Mucosa of gallbladder (tissue), 1 donor: ENCODE measurements around the gene MYOF. TPM values are rescaled to one million over a fixed set of nuclear protein-coding genes. Genes with fewer than 3 reads are reported as not detected.

ENCODE experiments used
- DNase-seq: peaks from one replicate; pipeline ENCODE4 v3.0.0-alpha.2; 2020; ENCODE audit warnings: low spot score
- total RNA-seq: library from RNA; stranded (reverse); gene quantifications from one replicate; pipeline ENCODE4 v1.2.1, GENCODE V29; 2021
- donor health status: DM: no; HTN: no; CAD: no.

Gene MYOF
- total RNA-seq = 99.3 TPM

GRCh38 chr10:93482145-93482834 lies at the start of gene MYOF:
TSS of gene MYOF (minus strand) at chr10:93482334. CDS start at chr10:93482194, 140 bp downstream.
- peak; percentile 76 for DNase-seq

DNA sequence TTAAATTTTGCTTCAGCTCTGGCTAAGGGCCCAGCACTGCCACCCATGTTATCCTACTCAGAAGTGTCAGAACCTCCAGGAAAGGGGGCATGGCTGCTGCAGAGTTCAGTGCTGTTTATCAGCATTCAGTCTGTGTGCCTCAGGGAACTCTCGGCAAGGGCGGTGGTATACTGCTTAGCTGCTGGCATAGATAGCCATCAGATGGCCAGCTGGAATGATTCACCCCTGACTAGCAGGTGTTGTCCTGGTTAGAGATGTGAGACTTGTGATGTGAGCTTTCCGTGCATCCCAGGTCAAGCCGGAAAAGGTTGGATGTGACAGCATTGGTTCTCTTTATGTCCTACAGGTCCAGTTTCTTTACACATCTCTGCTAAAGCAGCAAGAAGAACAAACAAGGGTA lies 36.4 kb upstream of the MYOF start:
- DNase-seq = no peak

GRCh38 chr10:93516006-93516380 lies 33.9 kb upstream of the MYOF start:
- DNase-seq = no peak

DNA sequence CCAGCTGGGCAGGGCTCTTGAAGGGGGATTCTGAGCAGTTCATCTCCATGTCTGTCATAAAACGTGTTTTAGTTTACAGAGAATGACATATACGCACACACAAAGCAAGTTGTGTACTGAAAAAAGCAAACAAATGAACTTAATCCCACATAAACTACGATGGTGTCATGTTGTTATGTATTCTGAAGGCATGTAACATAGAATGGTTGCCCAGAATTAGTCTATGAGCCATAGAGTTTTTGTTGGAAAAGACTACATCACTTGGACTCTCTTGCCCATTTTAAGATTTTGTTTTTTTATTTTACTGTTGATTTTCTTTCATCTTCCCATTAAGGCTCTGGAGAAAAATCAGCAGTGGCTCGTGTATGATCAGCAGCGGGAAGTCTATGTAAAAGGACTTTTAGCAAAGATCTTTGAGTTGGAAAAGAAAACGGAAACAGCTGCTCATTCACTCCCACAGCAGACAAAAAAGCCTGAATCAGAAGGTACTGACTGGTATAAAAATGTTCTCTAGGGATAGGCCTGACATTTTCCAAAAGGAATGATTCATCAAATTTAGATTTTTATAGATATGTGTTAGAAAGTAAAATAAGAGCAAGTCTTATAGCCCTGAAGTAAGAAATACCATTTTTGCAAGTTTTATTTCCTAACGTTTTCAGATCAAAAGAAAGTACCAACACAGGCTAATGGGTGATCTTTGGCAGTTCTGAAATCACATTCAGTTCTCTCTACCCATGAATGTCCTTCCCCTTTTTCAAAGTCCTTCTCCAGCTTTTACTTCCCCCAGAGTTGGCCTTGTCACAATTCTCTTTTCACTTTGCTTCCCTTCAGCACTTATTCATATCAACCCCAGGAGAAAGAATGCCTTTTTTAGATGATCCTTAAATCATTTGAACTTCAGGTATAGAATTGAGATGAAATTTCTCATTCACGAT lies 33.2 kb upstream of the MYOF start:
- DNase-seq = no peak

- DNase-seq = no peak
Measured at GRCh38 chr10:93514521-93514920, 32.4 kb upstream of the MYOF start.

DNA sequence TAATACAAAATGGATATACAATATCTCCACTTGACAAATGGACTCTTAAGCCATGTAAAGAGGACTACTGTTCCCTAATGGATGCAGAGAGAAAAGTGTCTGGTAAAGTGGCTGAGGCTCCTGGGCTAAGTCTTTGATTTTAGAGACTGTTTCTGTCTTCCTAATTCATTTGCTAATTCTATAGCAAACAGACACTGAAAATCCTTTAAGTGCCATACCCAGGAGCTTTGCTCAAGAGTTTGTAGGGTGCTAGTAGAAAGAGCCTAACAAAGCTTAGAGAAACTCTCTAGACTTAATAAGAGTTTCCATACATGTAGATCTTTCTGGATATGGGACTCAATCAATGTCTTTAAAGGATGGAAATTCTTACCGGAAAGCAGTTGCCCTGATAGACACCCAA lies 31.0 kb upstream of the MYOF start:
- DNase-seq = no peak

DNA sequence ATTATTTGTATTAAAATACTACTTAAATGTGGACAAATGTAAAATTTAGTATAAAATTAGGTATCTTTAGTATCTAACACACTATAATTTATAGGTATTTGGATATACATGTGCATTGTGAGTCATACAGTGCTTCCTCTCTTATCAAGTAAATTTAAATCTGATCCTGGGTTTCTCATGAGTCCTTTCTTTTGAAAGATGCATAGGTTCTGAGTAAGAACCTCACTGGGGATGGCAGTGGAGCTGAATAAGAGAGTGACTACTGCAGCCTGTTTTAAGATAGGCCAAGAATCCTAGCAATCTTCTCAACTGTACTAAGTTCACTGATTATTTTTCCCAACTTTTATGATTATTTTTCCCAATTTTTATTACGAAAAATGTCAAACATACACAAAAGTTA lies 30.4 kb upstream of the MYOF start:
- no peak for DNase-seq

- DNase-seq = no peak
Measured at GRCh38 chr10:93509816-93510215, 27.7 kb upstream of the MYOF start.

- no peak for DNase-seq
Measured at GRCh38 chr10:93505075-93505474, 22.9 kb upstream of the MYOF start.

DNA sequence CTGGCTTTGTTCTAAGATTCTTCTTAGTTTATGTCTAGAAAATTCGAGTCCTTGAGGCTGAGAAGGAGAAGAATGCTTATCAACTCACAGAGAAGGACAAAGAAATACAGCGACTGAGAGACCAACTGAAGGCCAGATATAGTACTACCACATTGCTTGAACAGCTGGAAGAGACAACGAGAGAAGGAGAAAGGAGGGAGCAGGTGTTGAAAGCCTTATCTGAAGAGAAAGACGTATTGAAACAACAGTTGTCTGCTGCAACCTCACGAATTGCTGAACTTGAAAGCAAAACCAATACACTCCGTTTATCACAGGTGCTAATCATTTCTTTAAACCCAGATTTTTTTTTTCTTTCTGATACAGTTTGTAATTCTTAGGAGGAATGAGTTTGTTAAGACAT lies 20.9 kb upstream of the MYOF start:
- DNase-seq = no peak

DNA sequence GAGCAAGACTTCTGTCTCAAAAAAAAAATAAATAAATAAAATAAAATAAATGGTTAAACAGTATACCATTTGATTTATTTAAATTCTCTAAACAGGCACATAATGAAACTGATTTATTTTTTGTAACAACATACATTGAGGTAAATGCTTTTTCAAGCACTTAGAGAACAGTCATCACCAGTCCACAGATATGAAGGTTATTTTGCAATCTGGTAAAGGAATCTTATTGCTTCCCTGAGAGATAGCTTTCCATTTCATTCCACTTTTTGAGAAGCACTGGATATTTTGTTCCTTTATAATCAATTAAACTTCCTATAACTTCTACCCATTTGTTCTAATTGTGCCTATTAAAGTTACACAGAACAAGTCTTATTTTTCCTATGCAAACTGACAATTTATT lies 19.5 kb upstream of the MYOF start:
- no peak for DNase-seq

GRCh38 chr10:93498166-93498565 lies 16.0 kb upstream of the MYOF start:
- no peak for DNase-seq

GRCh38 chr10:93496322-93497041 lies 14.3 kb upstream of the MYOF start, which contains the start of gene CEP55:
TSS of gene CEP55 (plus strand) at chr10:93496612. CDS start at chr10:93500052, 3,440 bp downstream.
- peak; percentile 96 for DNase-seq

DNA sequence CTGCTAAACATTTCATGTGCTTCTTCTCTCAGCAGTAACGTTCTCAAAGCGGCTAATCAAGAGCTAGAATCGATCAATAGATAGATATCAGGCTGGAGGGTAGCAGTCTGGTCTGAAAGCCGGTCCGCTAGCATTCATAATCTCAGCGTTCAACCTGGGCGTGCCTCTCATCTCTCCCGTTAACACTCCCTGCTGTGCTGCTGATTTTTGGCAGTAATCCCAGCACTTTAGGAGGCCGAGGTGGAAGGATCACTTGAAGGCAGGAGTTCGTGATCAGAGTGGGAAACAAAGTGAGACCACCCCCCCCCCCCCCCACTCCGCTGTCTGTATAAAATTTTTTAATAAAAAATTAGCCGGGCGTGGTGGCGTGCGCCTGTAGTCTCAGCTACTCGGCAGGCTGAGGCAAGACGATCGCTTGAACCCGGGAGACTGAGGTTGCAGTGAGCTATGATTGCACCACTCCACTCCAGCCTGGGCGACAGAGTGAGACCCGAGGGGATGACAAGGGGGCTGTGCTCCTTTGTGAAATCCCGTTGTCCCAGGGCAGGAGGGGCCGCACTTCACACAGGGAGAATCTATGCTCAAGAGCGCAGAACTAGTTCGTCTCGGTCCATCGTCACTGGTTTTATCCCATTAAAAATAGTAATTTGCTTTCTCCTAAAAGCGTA lies 13.7 kb upstream of the MYOF start:
- DNase-seq = no peak

DNA sequence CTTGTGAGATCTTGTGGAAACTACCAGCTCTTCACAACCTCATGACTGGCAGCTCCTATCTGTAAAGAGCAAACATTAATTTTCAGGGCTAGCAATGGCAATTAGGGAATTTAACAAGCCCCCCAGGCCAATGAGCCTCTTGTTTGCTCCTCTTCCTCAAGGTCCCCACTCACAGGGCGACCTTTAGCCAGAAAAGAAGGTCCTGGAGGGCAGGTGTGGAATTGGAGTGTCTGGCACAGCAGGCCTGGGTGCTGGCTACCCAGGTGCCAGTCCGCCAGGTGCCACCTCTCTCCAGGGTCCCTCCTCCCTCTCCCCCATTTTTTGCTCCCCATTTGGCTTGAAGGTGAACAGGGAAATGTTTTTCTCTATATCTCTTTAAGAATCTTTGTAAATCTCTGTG lies 12.4 kb upstream of the MYOF start:
- no peak for DNase-seq

DNA sequence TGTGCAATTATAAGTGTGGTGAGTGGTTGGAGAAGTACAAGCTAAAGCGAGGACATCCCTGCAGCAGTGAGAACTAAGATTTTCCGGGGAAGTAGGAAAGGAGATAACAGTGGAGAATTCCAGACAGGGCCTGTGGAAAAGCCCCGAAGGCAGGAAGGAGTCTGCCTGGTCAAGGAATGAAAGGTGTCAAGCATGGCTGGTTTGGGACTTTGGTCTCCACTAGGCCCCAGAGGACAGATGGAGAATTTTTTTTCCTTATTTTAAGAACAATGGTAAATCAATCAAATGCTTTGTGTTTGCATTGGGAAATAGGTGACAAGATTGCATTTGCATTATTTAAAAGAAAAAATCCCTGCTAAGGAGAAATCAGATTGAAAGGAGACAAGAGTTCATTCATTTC lies 11.0 kb upstream of the MYOF start:
- DNase-seq = no peak

GRCh38 chr10:93491602-93492121 lies 9.5 kb upstream of the MYOF start:
- no peak for DNase-seq

GRCh38 chr10:93488956-93489528 lies 6.9 kb upstream of the MYOF start:
- DNase-seq = no peak

GRCh38 chr10:93485690-93486089 lies 3.6 kb upstream of the MYOF start:
- no peak for DNase-seq

DNA sequence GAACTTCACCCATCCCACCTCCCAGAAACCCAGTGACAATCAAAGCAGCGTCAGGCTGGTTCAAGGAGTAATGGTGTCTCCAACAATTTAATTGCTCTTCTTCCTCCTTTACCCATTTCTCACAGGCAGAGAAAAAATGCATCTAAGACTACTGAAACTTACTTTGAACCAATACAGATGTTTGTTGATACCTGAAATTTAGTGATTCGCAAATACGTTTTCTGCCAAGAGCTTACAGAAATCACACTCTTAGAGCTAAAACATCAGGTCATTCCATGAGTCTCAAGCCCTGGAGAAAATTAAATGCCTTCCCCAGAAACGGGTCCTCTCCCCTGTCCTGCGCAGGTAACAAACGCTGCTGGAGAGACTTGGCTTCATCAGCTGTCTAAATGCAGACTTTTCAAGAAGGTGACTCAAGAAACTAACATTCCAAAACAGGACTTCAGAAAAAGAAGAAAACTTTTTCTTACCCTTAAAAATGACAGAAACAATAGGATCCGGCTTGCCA lies 443 bp downstream of the MYOF start:
- no peak for DNase-seq

DNA sequence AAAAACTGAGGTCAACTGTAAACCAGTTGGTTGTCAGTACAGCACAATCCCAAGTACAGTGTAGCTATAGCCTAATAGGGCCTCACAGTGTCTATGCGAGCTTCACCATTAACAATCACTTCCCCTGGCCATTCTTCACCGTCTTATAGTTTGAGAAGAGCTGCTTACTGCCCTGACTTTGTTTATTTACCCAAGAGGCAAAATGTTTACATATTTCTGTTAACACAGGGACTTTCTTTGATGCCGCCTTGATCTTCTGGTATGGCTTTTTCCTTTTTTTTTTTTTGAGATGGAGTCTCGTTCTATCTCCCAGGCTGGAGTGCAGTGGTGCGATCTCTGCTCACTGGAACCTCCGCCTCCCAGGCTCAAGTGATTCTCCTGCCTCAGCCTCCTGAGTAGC lies 3.3 kb downstream of the MYOF start:
- no peak for DNase-seq
